MM.1S (cell line): ENCODE results near the gene EIF2A.

Experiments
- CTCF ChIP-seq: fragments of 300-600 bp; sonication (generic); IDR thresholded peaks from 2 replicates; pipeline ENCODE4 v1.5.1; 2016; ENCODE audit warnings: antibody characterized with exemption, low read length, mixed read lengths
- EZH2 ChIP-seq: fragments of 300-600 bp; sonication (generic); optimal IDR thresholded peaks from 2 replicates; pipeline ENCODE3; 2017; ENCODE audit warnings: low read depth, mild to moderate bottlenecking, antibody characterized with exemption, low read length, mixed read lengths
- EZH2phosphoT487 ChIP-seq: fragments of 300-600 bp; sonication (generic); IDR thresholded peaks from 2 replicates; pipeline ENCODE4 v1.6.1; 2018; ENCODE audit warnings: antibody characterized with exemption, low read length

GRCh38 chr3:150511122-150511821, 35.3 kb upstream of the EIF2A start:
- no peak for TF ChIP-seq CTCF
- TF ChIP-seq EZH2 = no peak
- TF ChIP-seq EZH2phosphoT487 = no peak
